ENCODE measurements around the gene FUT8. TPM values are rescaled to one million over a fixed set of nuclear protein-coding genes. Genes with fewer than 3 reads are reported as not detected.

The FUT8 gene
- total RNA-seq, 1 experiment from 2014 or later: 42.3 TPM

DNA sequence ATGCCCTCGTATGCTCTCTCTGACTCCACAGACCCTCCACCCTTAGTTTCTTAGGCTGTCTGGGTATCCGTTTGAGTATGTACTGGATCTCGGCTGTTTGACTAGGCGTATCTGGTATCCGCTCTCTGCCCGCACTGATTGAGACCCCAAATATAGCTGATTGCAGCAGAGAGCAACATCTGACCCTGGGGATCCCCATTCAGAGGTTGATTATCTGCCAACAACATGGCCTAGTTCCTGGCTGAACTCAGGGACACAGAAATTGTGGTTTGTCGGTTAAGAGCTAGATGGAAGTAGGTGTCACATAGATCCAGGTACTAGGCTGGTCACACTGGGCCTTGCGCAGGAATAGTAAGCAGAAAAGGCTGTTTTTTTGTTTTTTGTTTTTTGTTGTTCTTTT lies 359.9 kb downstream of the FUT8 start:
- Histone ChIP-seq H3K36me3 (ENCODE audit: control insufficient read depth in 1 of 2, insufficient read depth in 2 of 2, low read length in 2 of 2) (no peaks in the 10 kb centered on the region), H3K9ac (ENCODE audit: low read length) (no peak overlapping the region), H3K79me2 (ENCODE audit: insufficient read depth, low read length) (no peaks in the 10 kb centered on the region), H3K9me2 (ENCODE audit: insufficient read depth) (no peaks in the 10 kb centered on the region), H3K4me2 (ENCODE audit: low read length) (no peak overlapping the region), H3K27me3 (ENCODE audit: insufficient read depth, low read length) (no peaks in the 10 kb centered on the region), H3K4me1 (ENCODE audit: control insufficient read depth in 1 of 2, insufficient read depth in 2 of 2, low read length in 2 of 2) (no peaks in the 10 kb centered on the region), H2AFZ (ENCODE audit: low read depth, low read length, poor library complexity, severe bottlenecking) (no peak overlapping the region), H3K4me3 (replicated peaks in 1 of 2; ENCODE audit: low read depth in 1 of 2, low read length in 2 of 2) (no peak overlapping the region), H3K9me3 (ENCODE audit: control insufficient read depth in 1 of 2, insufficient read depth in 1 of 2, low read depth in 1 of 2, low read length in 2 of 2) (no peaks in the 10 kb centered on the region), H4K20me1 (ENCODE audit: insufficient read depth) (no peaks in the 10 kb centered on the region), H3K27ac (ENCODE audit: low read depth, low read length) (no peak overlapping the region)
- intact Hi-C loops (cut with micrococcal nuclease): no loop called here
- ATAC-seq (no peak), DNase-seq (ENCODE audit: low read depth, low spot score) (no peak)
- ChIA-PET RAD21 (ENCODE audit: low non-redundant PET in 1 of 2, low total read pairs in 2 of 2, uncharacterized antibody in 2 of 2, unreplicated experiment in 2 of 2) (no interaction called here), CTCF (no interaction called here), POLR2A (no interaction called here)
- no TSS peak for BruUV-seq (replicated peaks)
- TF ChIP-seq EZH2phosphoT487 (IDR thresholded peaks at IDR 0.05; ENCODE audit: borderline replicate concordance) (no peak), ZNF274 (IDR thresholded peaks at IDR 0.05; ENCODE audit: low read depth, low read length) (no peak), FOSL1 (IDR thresholded peaks at IDR 0.05; ENCODE audit: low read depth) (no peak), EZH2 (IDR thresholded peaks at IDR 0.05) (no peak), TCF7L2 (IDR thresholded peaks at IDR 0.05; ENCODE audit: borderline replicate concordance, extremely low read depth, insufficient read depth, insufficient read length) (no peak), YY1 (IDR thresholded peaks at IDR 0.05; ENCODE audit: extremely low read depth, insufficient replicate concordance, low read depth, low read length) (no peak), SRF (IDR thresholded peaks at IDR 0.05; ENCODE audit: low read depth) (no peak), POLR2AphosphoS5 (IDR thresholded peaks at IDR 0.05; ENCODE audit: low read depth, low read length) (no peak), SIN3A (IDR thresholded peaks at IDR 0.05; ENCODE audit: low read depth) (no peak), RAD21 (IDR thresholded peaks at IDR 0.05; ENCODE audit: low read depth) (no peak), EGR1 (IDR thresholded peaks at IDR 0.05; ENCODE audit: low read depth) (no peak)
- TF ChIP-seq, protein P1, sequence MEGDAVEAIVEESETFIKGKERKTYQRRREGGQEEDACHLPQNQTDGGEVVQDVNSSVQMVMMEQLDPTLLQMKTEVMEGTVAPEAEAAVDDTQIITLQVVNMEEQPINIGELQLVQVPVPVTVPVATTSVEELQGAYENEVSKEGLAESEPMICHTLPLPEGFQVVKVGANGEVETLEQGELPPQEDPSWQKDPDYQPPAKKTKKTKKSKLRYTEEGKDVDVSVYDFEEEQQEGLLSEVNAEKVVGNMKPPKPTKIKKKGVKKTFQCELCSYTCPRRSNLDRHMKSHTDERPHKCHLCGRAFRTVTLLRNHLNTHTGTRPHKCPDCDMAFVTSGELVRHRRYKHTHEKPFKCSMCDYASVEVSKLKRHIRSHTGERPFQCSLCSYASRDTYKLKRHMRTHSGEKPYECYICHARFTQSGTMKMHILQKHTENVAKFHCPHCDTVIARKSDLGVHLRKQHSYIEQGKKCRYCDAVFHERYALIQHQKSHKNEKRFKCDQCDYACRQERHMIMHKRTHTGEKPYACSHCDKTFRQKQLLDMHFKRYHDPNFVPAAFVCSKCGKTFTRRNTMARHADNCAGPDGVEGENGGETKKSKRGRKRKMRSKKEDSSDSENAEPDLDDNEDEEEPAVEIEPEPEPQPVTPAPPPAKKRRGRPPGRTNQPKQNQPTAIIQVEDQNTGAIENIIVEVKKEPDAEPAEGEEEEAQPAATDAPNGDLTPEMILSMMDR (IDR thresholded peaks at IDR 0.05 in 2 of 3, conservative IDR thresholded peaks at IDR 0.05 in 1 of 3; ENCODE audit: borderline replicate concordance in 1 of 3, insufficient read depth in 1 of 3, low read depth in 2 of 3, low read length in 2 of 3): no peak

Measured in HCT116 (cell line).